Measurements from ENCODE around the gene TAF11. TPM values are rescaled to one million over a fixed set of nuclear protein-coding genes. Genes with fewer than 3 reads are reported as not detected.

Gene TAF11
- total and polyA plus RNA-seq, 2 of the 8 experiments (the other 6 are each of a cell fraction or from before 2014, with no cell fraction given): 38.2 to 48.6 TPM

DNA sequence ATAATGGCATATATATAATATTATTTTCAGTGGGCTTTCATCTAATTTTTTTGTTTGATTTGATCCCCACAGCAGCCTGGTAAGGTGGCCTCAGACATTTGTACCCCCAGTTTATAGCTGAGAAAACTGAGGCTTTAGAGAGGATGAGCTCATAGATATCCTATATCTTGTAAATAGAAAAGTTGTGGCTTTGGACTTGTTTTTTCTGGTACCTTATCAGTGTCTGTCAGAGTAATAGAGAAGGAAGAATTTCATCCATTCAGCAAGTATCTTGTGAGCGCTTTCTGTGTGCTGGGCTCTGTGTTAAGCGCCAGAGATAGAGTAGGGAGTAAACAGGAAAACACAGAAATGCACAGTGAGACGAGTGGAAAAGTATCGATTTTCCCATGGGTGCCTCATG lies 27.9 kb downstream of the TAF11 start:
- peaks cover 8 to 68% (median 35%) of the 10 kb centered on the region in 4 experiments for H3K36me3 ChIP-seq (ENCODE audit: control insufficient read depth in 2 of 4, insufficient read depth in 4 of 4, low read length in 3 of 4)
- no peak overlapping the region for H2AFZ ChIP-seq (ENCODE audit: low read length)
- no peak overlapping the region for H2BK15ac ChIP-seq (ENCODE audit: low read length)
- H3K27me3 ChIP-seq (replicated peaks in 1 of 4; ENCODE audit: control insufficient read depth in 3 of 4, extremely low read depth in 1 of 4, insufficient read depth in 3 of 4, low read length in 3 of 4): no peaks in the 10 kb centered on the region
- no peak overlapping the region for H4K5ac ChIP-seq (ENCODE audit: insufficient read length, low read depth, low read length)
- H3K9ac ChIP-seq (replicated peaks in 1 of 4; ENCODE audit: extremely low read depth in 1 of 4, low read depth in 3 of 4, low read length in 3 of 4): no peak overlapping the region
- H3K4ac ChIP-seq (replicated peaks; ENCODE audit: insufficient read length, low read depth, low read length): no peak overlapping the region
- no peak for DNase-seq (ENCODE audit: low read depth in 1 of 2, low spot score in 2 of 2)
- H4K91ac ChIP-seq (replicated peaks; ENCODE audit: insufficient read length, low read length): no peak overlapping the region
- H2BK20ac ChIP-seq (ENCODE audit: low read length): no peak overlapping the region
- no peaks in the 10 kb centered on the region for H3K23me2 ChIP-seq (ENCODE audit: low read depth, low read length)
- H2BK120ac ChIP-seq (replicated peaks; ENCODE audit: low read depth, low read length): no peak overlapping the region
- CTCF ChIA-PET (ENCODE audit: partially characterized antibody): interaction anchor here (1.2 to 2.4 kb wide), 2 partner anchors 9 to 17 kb away, joined by 3 to 18 read pairs; no protein-coding TSS in a partner anchor
- no peaks in the 10 kb centered on the region for H3K4me1 ChIP-seq (replicated peaks in 1 of 4; ENCODE audit: control insufficient read depth in 3 of 4, insufficient read depth in 4 of 4, low read length in 3 of 4)
- no peaks in the 10 kb centered on the region for H3K79me1 ChIP-seq (ENCODE audit: low read depth, low read length)
- no peak overlapping the region for H3K14ac ChIP-seq (ENCODE audit: insufficient read length)
- peaks cover 0 to 2% of the 10 kb centered on the region in 2 experiments for H4K20me1 ChIP-seq (replicated peaks in 1 of 2; ENCODE audit: control insufficient read depth in 1 of 2, insufficient read depth in 2 of 2, low read length in 2 of 2)
- no peak overlapping the region for H4K8ac ChIP-seq (ENCODE audit: extremely low read depth, insufficient read depth, low read length)
- no peaks in the 10 kb centered on the region for H3K9me3 ChIP-seq (ENCODE audit: insufficient read depth in 2 of 2, low read depth in 1 of 2, low read length in 1 of 2)
- no peak overlapping the region for H3K27ac ChIP-seq (ENCODE audit: low read depth, low read length)
- no peak overlapping the region for H3K23ac ChIP-seq (ENCODE audit: insufficient read length)
- FAIRE-seq: no peak
- WGBS, 2 experiments (ENCODE audit: extremely low coverage in 1 of 2, insufficient coverage in 1 of 2, insufficient read length in 1 of 2, insufficient replicate concordance in 2 of 2, low coverage in 1 of 2, low lambda C conversion rate in 2 of 2, missing lambda C conversion rate in 1 of 2): 84% methylated on average over 4 of the region's 4 CpGs; no CpG with 5 or more reads in 1 of the 2 experiments
- H3K18ac ChIP-seq (ENCODE audit: extremely low read depth, low read length): no peak overlapping the region
- H3K56ac ChIP-seq (replicated peaks; ENCODE audit: insufficient read length, low read depth, low read length): no peak overlapping the region
- H2AK5ac ChIP-seq (ENCODE audit: low read depth, low read length): no peak overlapping the region
- no peak overlapping the region for H3K4me3 ChIP-seq (ENCODE audit: extremely low read depth in 1 of 4, insufficient read depth in 2 of 4, low read depth in 3 of 4, low read length in 4 of 4)
- no peak overlapping the region for H2BK12ac ChIP-seq (ENCODE audit: low read depth, low read length)
- POLR2A ChIA-PET (ENCODE audit: partially characterized antibody): interaction anchor here (2.4 kb wide), 1 partner anchor 13 kb away, joined by 16 read pairs; no protein-coding TSS in a partner anchor
- no peaks in the 10 kb centered on the region for H3K79me2 ChIP-seq (ENCODE audit: control insufficient read depth in 1 of 2, insufficient read depth in 2 of 2, low read length in 2 of 2)
- no peak overlapping the region for H2BK5ac ChIP-seq (ENCODE audit: low read depth, low read length)
- no peak overlapping the region for H3K4me2 ChIP-seq (ENCODE audit: insufficient read depth in 1 of 2, low read depth in 2 of 2, low read length in 2 of 2)
- TF ChIP-seq CBX5 (IDR thresholded peaks at IDR 0.05; ENCODE audit: low read depth, low read length): no peak
